Measurements from ENCODE around the gene GATA5. TPM values are rescaled to one million over a fixed set of nuclear protein-coding genes. Genes with fewer than 3 reads are reported as not detected.

The GATA5 gene
- total and polyA plus RNA-seq, 2 donors (not counting 3 experiments of a cell fraction or from before 2014, with no cell fraction given) = not detected

DNA sequence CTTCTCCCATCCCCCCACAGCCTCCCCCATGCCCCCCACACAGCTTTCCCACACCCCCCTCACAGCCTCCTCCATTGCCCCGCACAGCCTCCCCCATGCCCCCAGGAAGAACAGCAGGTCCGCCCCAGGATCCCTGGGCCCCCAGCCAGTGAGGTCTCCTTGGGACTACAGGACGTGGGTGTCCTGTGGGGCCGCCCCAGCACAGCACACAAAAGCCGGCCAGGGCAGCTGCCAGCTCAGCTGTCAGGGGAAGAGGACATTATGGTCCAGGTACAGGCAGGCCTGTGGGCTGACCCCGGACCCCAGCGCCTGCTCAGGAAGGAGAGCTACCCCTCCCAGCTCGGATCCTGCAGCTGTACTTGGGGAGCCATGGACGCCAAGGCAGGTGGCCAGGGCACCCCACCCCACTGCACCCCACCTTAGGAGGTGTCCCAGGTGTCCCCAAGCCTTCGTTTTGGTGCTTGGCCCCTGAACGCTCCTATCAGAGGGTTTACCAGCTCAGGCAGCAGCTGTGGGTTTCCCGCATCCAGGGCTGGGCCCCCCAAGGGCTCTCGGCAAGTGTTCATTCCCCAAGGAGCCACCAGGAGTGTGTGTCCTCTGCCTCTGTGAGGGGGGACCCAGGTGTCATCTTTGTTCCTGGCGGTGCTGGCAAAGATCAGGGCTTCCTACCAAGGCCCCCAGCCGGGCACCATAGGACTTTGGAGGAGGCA is 42.3 kb upstream of the GATA5 start:
- POLR2A ChIA-PET = no interaction called here
- no peak for FAIRE-seq
- H3K79me2 ChIP-seq (ENCODE audit: control insufficient read depth, insufficient read depth, low read length) = no peaks in the 10 kb centered on the region
- no peaks in the 10 kb centered on the region for H3K9me3 ChIP-seq (replicated peaks; ENCODE audit: control insufficient read depth, insufficient read depth, low read length)
- H4K20me1 ChIP-seq (replicated peaks; ENCODE audit: control insufficient read depth, extremely low read depth, insufficient read depth, low read length) = no peaks in the 10 kb centered on the region
- H3K4me3 ChIP-seq (replicated peaks in 1 of 3; ENCODE audit: insufficient read depth in 1 of 3, low read depth in 1 of 3, low read length in 3 of 3) = no peak overlapping the region
- intact Hi-C loops (cut with micrococcal nuclease) (no loop called here), dilution Hi-C loops (cut with MboI; ENCODE audit: extremely low pct_ligation_motif_present, low sequenced_read_pairs) (no loop called here)
- no peak overlapping the region for H3K27ac ChIP-seq (ENCODE audit: insufficient read depth, low read depth, low read length)
- no peak overlapping the region for H2AFZ ChIP-seq (ENCODE audit: low read depth, low read length)
- CTCF ChIA-PET = no interaction called here
- no peaks in the 10 kb centered on the region for H3K36me3 ChIP-seq (ENCODE audit: control insufficient read depth in 2 of 2, extremely low read depth in 1 of 2, insufficient read depth in 2 of 2, low read length in 2 of 2)
- BruUV-seq (replicated peaks) = no TSS peak
- DNase-seq (ENCODE audit: low read depth, low spot score) = no peak
- no peak overlapping the region for H3K9ac ChIP-seq (replicated peaks; ENCODE audit: extremely low read depth, insufficient read depth, low read length)
- H3K27me3 ChIP-seq (ENCODE audit: control insufficient read depth in 2 of 2, insufficient read depth in 2 of 2, low read length in 2 of 2) = peaks cover 2 to 3% of the 10 kb centered on the region in 2 experiments
- no peaks in the 10 kb centered on the region for H3K4me1 ChIP-seq (ENCODE audit: control insufficient read depth, extremely low read depth, insufficient read depth, low read length)
- no peaks in the 10 kb centered on the region for H3K9me1 ChIP-seq (replicated peaks; ENCODE audit: control insufficient read depth, extremely low read depth, insufficient read depth, low read length)
- TF ChIP-seq EZH2 (IDR thresholded peaks at IDR 0.05; ENCODE audit: borderline replicate concordance, low read depth, low read length, severe bottlenecking) (no peak), MYC (IDR thresholded peaks at IDR 0.05; ENCODE audit: low read depth, low read length) (no peak), POLR2A (IDR thresholded peaks at IDR 0.05; ENCODE audit: low read depth, low read length) (no peak), JUN (IDR thresholded peaks at IDR 0.05; ENCODE audit: borderline replicate concordance, insufficient read depth, insufficient read length, low read depth) (no peak), GATA2 (IDR thresholded peaks at IDR 0.05; ENCODE audit: insufficient read depth, insufficient read length, low read depth, low read length) (no peak), POLR2AphosphoS5 (IDR thresholded peaks at IDR 0.05; ENCODE audit: insufficient read depth, low read depth, low read length) (no peak), FOS (IDR thresholded peaks at IDR 0.05; ENCODE audit: borderline replicate concordance, insufficient read depth, low read length) (no peak), CTCF (IDR thresholded peaks at IDR 0.05; ENCODE audit: extremely low read depth in 1 of 2, insufficient read depth in 1 of 2, low read depth in 1 of 2, low read length in 2 of 2) (no peak)
- TF ChIP-seq, protein P1, sequence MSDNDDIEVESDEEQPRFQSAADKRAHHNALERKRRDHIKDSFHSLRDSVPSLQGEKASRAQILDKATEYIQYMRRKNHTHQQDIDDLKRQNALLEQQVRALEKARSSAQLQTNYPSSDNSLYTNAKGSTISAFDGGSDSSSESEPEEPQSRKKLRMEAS (IDR thresholded peaks at IDR 0.05; ENCODE audit: insufficient read depth, insufficient read length) = no peak
- no peak overlapping the region for H3K4me2 ChIP-seq (ENCODE audit: insufficient read depth, low read length)

Measured in endothelial cell of umbilical vein (primary cell).